ENCODE results near the gene TFB2M. TPM values are rescaled to one million over a fixed set of nuclear protein-coding genes. Genes with fewer than 3 reads are reported as not detected.

The TFB2M gene
- total and polyA plus RNA-seq, 2 of the 13 experiments (the other 11 are each of a cell fraction or from before 2014, with no cell fraction given) = 15.7 to 31.4 TPM

DNA sequence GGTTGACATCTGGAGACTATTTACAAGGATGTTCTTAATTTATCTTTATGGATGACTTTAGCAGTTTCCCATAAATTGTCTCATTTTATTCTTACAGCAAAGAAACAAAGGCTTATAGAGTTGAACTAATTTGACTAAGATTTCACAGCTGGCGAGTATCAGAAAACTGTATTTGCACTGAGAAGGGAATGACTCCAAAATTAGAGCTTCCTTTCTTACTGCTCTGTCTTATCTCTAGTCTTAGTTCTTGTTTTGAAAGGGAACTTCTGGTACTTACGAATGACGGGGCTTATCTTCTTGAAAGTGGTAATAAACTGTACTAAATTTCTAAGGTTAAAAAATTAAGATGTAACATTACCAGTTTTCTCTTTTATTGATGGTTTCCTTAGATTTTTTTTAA, 13.8 kb upstream of the TFB2M start:
- Histone ChIP-seq H3K4me1 (ENCODE audit: insufficient read depth, low read length) (peaks cover 76% of the 10 kb centered on the region), H2AFZ (ENCODE audit: low read length) (no peak overlapping the region), H3K36me3 (replicated peaks in 1 of 2; ENCODE audit: control insufficient read depth in 1 of 2, insufficient read depth in 2 of 2, low read length in 2 of 2) (no peaks in the 10 kb centered on the region; a peak in 1 of 5 replicates), H3K27ac (ENCODE audit: extremely low read length, insufficient read depth, low read length) (no peak overlapping the region), H3K9ac (ENCODE audit: insufficient read depth, low read depth, low read length) (no peak overlapping the region), H3K79me2 (ENCODE audit: insufficient read depth, low read length) (peaks cover 49% of the 10 kb centered on the region), H3K27me3 (ENCODE audit: control insufficient read depth in 1 of 2, insufficient read depth in 2 of 2, low read length in 2 of 2) (no peaks in the 10 kb centered on the region), H3K9me3 (ENCODE audit: low read length) (no peaks in the 10 kb centered on the region), H3K4me3 (replicated peaks in 1 of 3; ENCODE audit: insufficient read depth in 1 of 3, low read depth in 2 of 3, low read length in 3 of 3) (no peak overlapping the region), H4K20me1 (ENCODE audit: insufficient read depth, low read length) (no peaks in the 10 kb centered on the region), H3K4me2 (ENCODE audit: low read depth, low read length) (no peak overlapping the region)
- no TSS peak for BruUV-seq (replicated peaks)
- ChIA-PET POLR2A (no interaction called here), CTCF (ENCODE audit: low intra/inter-chr PET ratio, low total read pairs) (no interaction called here)
- no peak for ATAC-seq
- no peak for FAIRE-seq
- WGBS (ENCODE audit: low lambda C conversion rate) = 96% methylated on average over 3 of the region's 3 CpGs
- in situ Hi-C loops (cut with HindIII; ENCODE audit: extremely low pct_ligation_motif_present, low pct_unique_long_range_greater_than_20kb) (no loop called here), intact Hi-C loops (cut with micrococcal nuclease; ENCODE audit: unreplicated experiment) (no loop called here)
- DNase-seq (ENCODE audit: low spot score) = no peak
- TF ChIP-seq SRF (IDR thresholded peaks at IDR 0.05; ENCODE audit: low read depth, low read length) (no peak), YY1 (IDR thresholded peaks at IDR 0.05; ENCODE audit: insufficient read depth, insufficient replicate concordance, low read depth, low read length) (no peak), ZNF549 (CRISPR knock-in tag; IDR thresholded peaks at IDR 0.05) (no peak), NR1H2 (CRISPR knock-in tag; IDR thresholded peaks at IDR 0.05; ENCODE audit: borderline replicate concordance, low read depth) (no peak), ELF1 (CRISPR knock-in tag; IDR thresholded peaks at IDR 0.05) (no peak), MBD4 (IDR thresholded peaks at IDR 0.05; ENCODE audit: borderline replicate concordance, low read length) (no peak), ZNF224 (CRISPR knock-in tag; IDR thresholded peaks at IDR 0.05) (no peak), KDM5B (CRISPR knock-in tag; IDR thresholded peaks at IDR 0.05; ENCODE audit: borderline replicate concordance) (no peak), SOX5 (CRISPR knock-in tag; IDR thresholded peaks at IDR 0.05; ENCODE audit: borderline replicate concordance) (no peak), ZNF430 (CRISPR knock-in tag; IDR thresholded peaks at IDR 0.05) (no peak)
- TF ChIP-seq, protein P1, sequence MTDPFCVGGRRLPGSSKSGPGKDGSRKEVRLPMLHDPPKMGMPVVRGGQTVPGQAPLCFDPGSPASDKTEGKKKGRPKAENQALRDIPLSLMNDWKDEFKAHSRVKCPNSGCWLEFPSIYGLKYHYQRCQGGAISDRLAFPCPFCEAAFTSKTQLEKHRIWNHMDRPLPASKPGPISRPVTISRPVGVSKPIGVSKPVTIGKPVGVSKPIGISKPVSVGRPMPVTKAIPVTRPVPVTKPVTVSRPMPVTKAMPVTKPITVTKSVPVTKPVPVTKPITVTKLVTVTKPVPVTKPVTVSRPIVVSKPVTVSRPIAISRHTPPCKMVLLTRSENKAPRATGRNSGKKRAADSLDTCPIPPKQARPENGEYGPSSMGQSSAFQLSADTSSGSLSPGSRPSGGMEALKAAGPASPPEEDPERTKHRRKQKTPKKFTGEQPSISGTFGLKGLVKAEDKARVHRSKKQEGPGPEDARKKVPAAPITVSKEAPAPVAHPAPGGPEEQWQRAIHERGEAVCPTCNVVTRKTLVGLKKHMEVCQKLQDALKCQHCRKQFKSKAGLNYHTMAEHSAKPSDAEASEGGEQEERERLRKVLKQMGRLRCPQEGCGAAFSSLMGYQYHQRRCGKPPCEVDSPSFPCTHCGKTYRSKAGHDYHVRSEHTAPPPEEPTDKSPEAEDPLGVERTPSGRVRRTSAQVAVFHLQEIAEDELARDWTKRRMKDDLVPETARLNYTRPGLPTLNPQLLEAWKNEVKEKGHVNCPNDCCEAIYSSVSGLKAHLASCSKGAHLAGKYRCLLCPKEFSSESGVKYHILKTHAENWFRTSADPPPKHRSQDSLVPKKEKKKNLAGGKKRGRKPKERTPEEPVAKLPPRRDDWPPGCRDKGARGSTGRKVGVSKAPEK (CRISPR knock-in tag; IDR thresholded peaks at IDR 0.05; ENCODE audit: borderline replicate concordance) = no peak
- TF ChIP-seq, protein P2, sequence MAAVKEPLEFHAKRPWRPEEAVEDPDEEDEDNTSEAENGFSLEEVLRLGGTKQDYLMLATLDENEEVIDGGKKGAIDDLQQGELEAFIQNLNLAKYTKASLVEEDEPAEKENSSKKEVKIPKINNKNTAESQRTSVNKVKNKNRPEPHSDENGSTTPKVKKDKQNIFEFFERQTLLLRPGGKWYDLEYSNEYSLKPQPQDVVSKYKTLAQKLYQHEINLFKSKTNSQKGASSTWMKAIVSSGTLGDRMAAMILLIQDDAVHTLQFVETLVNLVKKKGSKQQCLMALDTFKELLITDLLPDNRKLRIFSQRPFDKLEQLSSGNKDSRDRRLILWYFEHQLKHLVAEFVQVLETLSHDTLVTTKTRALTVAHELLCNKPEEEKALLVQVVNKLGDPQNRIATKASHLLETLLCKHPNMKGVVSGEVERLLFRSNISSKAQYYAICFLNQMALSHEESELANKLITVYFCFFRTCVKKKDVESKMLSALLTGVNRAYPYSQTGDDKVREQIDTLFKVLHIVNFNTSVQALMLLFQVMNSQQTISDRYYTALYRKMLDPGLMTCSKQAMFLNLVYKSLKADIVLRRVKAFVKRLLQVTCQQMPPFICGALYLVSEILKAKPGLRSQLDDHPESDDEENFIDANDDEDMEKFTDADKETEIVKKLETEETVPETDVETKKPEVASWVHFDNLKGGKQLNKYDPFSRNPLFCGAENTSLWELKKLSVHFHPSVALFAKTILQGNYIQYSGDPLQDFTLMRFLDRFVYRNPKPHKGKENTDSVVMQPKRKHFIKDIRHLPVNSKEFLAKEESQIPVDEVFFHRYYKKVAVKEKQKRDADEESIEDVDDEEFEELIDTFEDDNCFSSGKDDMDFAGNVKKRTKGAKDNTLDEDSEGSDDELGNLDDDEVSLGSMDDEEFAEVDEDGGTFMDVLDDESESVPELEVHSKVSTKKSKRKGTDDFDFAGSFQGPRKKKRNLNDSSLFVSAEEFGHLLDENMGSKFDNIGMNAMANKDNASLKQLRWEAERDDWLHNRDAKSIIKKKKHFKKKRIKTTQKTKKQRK (IDR thresholded peaks at IDR 0.05; ENCODE audit: low read length) = no peak
